ENCODE measurements around the gene ALDH1A3.
"Not testable (repeated sequence)": the region's sequence is repeated elsewhere in the genome, so short reads cannot be mapped to it uniquely, and the experiment has no call there.

Gene ALDH1A3

DNA sequence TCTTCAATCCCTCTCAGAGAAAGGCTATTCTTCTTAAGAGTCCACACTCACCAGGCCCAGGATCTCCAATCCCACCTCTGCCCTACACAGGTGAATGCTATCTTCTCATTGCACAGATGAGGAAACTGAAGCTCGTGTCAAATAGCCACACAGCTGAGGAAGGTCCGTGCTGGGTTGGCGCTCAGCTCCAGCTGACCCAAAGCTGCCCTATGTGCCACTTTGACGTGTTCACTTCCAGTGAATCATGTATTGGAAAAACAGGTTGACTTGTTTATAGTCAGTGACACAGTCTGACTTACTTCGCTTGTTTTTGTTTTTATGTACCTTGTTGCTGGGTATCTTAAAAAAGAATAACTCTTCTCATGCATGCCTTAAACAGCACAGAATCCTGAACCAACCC is 32.4 kb upstream of the ALDH1A3 start:
- Histone ChIP-seq H3K36me3 (ENCODE audit: control insufficient read depth, insufficient read depth, low read length) (no peaks in the 10 kb centered on the region), H3K4me3 (ENCODE audit: low read length) (no peak overlapping the region), H3K9ac (ENCODE audit: low read length) (no peak overlapping the region), H3K9me3 (ENCODE audit: control insufficient read depth, low read length) (no peaks in the 10 kb centered on the region), H3K4me1 (ENCODE audit: control insufficient read depth, insufficient read depth, low read length) (peaks cover 7% of the 10 kb centered on the region), H3K27me3 (ENCODE audit: control insufficient read depth, insufficient read depth, low read length) (no peaks in the 10 kb centered on the region)

GRCh38 chr15:100849021-100849854 is 30.4 kb upstream of the ALDH1A3 start:
- Histone ChIP-seq H3K9ac (ENCODE audit: low read length) (peak overlapping the region; percentile 34), H3K4me1 (ENCODE audit: control insufficient read depth, insufficient read depth, low read length) (peaks cover 7% of the 10 kb centered on the region), H3K36me3 (ENCODE audit: control insufficient read depth, insufficient read depth, low read length) (no peaks in the 10 kb centered on the region), H3K4me3 (ENCODE audit: low read length) (peak overlapping the region; percentile 17), H3K27me3 (ENCODE audit: control insufficient read depth, insufficient read depth, low read length) (no peaks in the 10 kb centered on the region), H3K9me3 (ENCODE audit: control insufficient read depth, low read length) (no peaks in the 10 kb centered on the region)

DNA sequence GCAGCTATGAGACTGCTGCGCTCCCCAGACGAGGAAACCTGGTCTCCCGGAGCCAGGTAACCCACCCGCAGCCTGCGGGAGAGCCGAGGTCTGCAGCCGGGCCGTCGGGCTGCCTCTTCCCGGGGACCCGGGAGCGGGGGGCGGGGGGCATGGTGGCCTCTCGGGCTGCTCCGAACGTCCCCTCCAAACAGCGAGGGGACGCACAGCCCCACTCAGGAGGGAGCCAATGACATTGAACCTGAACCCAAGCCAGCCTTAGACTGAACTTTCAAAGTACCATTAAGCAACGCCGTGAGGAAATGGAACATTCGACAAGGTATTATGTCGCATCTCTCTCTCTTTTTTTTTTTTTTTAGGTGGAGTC is 29.8 kb upstream of the ALDH1A3 start:
- Histone ChIP-seq H3K36me3 (ENCODE audit: control insufficient read depth, insufficient read depth, low read length) (no peaks in the 10 kb centered on the region), H3K9me3 (ENCODE audit: control insufficient read depth, low read length) (no peaks in the 10 kb centered on the region), H3K4me1 (ENCODE audit: control insufficient read depth, insufficient read depth, low read length) (peaks cover 7% of the 10 kb centered on the region), H3K9ac (ENCODE audit: low read length) (peak overlapping the region; percentile 34), H3K4me3 (ENCODE audit: low read length) (peak overlapping the region; percentile 17), H3K27me3 (ENCODE audit: control insufficient read depth, insufficient read depth, low read length) (no peaks in the 10 kb centered on the region)

GRCh38 chr15:100851428-100852015 is 28.1 kb upstream of the ALDH1A3 start:
- H3K4me1 ChIP-seq (ENCODE audit: control insufficient read depth, insufficient read depth, low read length); H3K36me3 ChIP-seq (ENCODE audit: control insufficient read depth, insufficient read depth, low read length); H3K27me3 ChIP-seq (ENCODE audit: control insufficient read depth, insufficient read depth, low read length); H3K4me3 ChIP-seq (ENCODE audit: low read length); H3K9me3 ChIP-seq (ENCODE audit: control insufficient read depth, low read length); H3K9ac ChIP-seq (ENCODE audit: low read length): not testable (repeated sequence)

GRCh38 chr15:100852630-100853029 is 27.0 kb upstream of the ALDH1A3 start:
- Histone ChIP-seq H3K9ac (ENCODE audit: low read length) (no peak overlapping the region), H3K27me3 (ENCODE audit: control insufficient read depth, insufficient read depth, low read length) (no peaks in the 10 kb centered on the region), H3K4me3 (ENCODE audit: low read length) (no peak overlapping the region), H3K36me3 (ENCODE audit: control insufficient read depth, insufficient read depth, low read length) (no peaks in the 10 kb centered on the region), H3K4me1 (ENCODE audit: control insufficient read depth, insufficient read depth, low read length) (peaks cover 7% of the 10 kb centered on the region), H3K9me3 (ENCODE audit: control insufficient read depth, low read length) (no peaks in the 10 kb centered on the region)

GRCh38 chr15:100853676-100854440 is 25.8 kb upstream of the ALDH1A3 start:
- H3K36me3 ChIP-seq (ENCODE audit: control insufficient read depth, insufficient read depth, low read length): no peaks in the 10 kb centered on the region
- no peaks in the 10 kb centered on the region for H3K9me3 ChIP-seq (ENCODE audit: control insufficient read depth, low read length)
- H3K4me1 ChIP-seq (ENCODE audit: control insufficient read depth, insufficient read depth, low read length): peaks cover 7% of the 10 kb centered on the region
- no peak overlapping the region for H3K9ac ChIP-seq (ENCODE audit: low read length)
- H3K27me3 ChIP-seq (ENCODE audit: control insufficient read depth, insufficient read depth, low read length): no peaks in the 10 kb centered on the region
- H3K4me3 ChIP-seq (ENCODE audit: low read length): no peak overlapping the region

- H3K27me3 ChIP-seq (ENCODE audit: control insufficient read depth, insufficient read depth, low read length): no peaks in the 10 kb centered on the region
- no peaks in the 10 kb centered on the region for H3K9me3 ChIP-seq (ENCODE audit: control insufficient read depth, low read length)
- H3K4me3 ChIP-seq (ENCODE audit: low read length): no peak overlapping the region
- no peaks in the 10 kb centered on the region for H3K36me3 ChIP-seq (ENCODE audit: control insufficient read depth, insufficient read depth, low read length)
- no peak overlapping the region for H3K9ac ChIP-seq (ENCODE audit: low read length)
- no peaks in the 10 kb centered on the region for H3K4me1 ChIP-seq (ENCODE audit: control insufficient read depth, insufficient read depth, low read length)
These were observed 22.8 kb upstream of the ALDH1A3 start for GRCh38 chr15:100856867-100857266.

DNA sequence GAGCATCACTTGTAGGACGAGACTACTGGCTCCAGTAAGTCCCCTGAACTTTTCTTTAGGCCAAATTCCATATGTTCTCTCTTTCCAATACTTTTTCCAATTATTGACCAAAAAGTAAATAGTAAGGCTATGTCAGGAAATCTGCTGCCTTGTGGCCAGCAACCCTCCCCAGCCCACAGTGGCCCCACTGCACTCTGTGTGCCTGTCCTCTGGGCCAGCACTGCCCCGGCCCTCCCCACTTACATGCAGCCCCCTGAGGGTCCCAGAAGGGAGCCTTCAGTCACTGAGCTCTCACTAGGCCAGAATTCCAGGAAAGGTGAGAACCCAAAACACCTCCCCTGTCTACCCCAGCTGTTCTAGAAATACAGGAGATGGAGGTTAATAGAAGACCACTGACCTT is 21.3 kb upstream of the ALDH1A3 start:
- no peaks in the 10 kb centered on the region for H3K9me3 ChIP-seq (ENCODE audit: control insufficient read depth, low read length)
- no peaks in the 10 kb centered on the region for H3K36me3 ChIP-seq (ENCODE audit: control insufficient read depth, insufficient read depth, low read length)
- H3K4me3 ChIP-seq (ENCODE audit: low read length): no peak overlapping the region
- H3K9ac ChIP-seq (ENCODE audit: low read length): no peak overlapping the region
- no peaks in the 10 kb centered on the region for H3K27me3 ChIP-seq (ENCODE audit: control insufficient read depth, insufficient read depth, low read length)
- H3K4me1 ChIP-seq (ENCODE audit: control insufficient read depth, insufficient read depth, low read length): no peaks in the 10 kb centered on the region

DNA sequence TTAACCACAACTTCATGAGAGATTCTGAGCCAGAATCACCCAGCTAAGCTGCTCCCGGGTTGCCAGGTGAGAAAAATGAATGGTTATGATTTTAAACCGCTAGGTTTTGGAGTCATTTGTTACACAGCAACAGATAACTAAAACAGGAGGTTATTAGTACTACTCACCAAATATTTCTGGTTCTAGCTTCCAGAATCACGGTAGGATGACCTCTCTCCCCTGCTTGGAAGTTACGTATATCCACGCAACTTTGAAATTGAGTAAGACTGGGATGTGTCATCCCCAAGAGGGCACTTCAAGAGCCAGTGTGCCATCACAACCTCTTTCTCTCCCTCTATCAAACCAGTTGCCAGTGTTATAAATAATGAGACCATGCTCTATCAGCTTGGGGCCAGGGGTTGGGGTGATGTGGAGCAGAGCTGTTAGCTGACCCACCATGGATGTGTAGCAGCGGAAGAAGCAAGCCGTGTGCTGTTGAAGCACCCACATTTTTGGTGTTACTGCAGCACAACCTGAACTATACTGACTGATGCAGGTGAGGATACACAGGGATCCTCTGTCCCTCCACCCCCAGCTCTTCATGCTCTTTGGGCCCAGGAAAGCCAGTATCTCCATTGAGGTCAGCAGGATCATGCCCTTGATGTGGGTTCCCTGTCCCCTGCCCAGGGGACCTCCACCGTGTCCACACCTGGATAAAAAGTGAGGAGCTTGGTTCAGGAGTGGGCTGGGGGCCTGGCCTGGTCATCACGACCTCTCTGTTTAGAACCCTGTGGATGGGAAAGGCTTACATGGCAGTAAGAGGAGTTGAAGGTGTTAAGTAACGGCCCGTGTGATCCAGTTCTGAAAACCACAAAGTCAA is 19.4 kb upstream of the ALDH1A3 start:
- Histone ChIP-seq H3K36me3 (ENCODE audit: control insufficient read depth, insufficient read depth, low read length) (no peaks in the 10 kb centered on the region), H3K4me3 (ENCODE audit: low read length) (no peak overlapping the region), H3K9me3 (ENCODE audit: control insufficient read depth, low read length) (no peaks in the 10 kb centered on the region), H3K9ac (ENCODE audit: low read length) (no peak overlapping the region), H3K4me1 (ENCODE audit: control insufficient read depth, insufficient read depth, low read length) (no peaks in the 10 kb centered on the region), H3K27me3 (ENCODE audit: control insufficient read depth, insufficient read depth, low read length) (no peaks in the 10 kb centered on the region)

DNA sequence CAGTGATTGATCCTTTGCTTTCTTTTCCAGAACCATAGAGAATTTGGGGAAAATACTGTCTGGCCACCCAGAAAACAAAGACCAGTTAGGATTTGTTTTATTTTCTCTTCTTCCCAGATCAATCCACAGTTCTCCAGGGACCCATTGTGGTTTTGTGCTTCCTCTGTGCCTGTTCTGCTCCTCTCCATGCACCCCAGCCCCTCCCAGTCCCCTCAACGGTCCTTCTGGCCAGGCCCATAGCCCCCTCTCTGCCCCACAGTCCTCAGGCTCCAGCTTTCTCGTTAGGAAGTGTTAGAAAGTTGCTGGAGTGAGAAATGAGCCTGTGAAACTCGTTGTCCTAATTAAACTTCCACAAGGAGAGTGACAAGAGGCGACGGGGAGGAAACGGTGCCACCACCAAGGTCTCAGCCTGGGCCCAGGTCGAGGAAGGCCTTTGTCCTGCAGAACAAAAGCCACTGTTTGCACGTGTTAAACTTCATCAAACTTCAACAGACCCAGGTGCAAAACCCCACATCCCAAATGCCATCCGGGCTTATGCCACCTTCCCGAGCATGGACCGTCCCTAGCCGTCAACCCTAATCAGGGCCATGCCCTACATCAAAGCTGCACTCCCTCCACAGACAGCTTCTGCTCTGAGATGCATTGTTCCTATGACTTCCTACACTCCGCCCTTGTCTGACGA is 18.7 kb upstream of the ALDH1A3 start:
- no peak overlapping the region for H3K9ac ChIP-seq (ENCODE audit: low read length)
- no peaks in the 10 kb centered on the region for H3K4me1 ChIP-seq (ENCODE audit: control insufficient read depth, insufficient read depth, low read length)
- H3K9me3 ChIP-seq (ENCODE audit: control insufficient read depth, low read length): no peaks in the 10 kb centered on the region
- no peak overlapping the region for H3K4me3 ChIP-seq (ENCODE audit: low read length)
- H3K36me3 ChIP-seq (ENCODE audit: control insufficient read depth, insufficient read depth, low read length): no peaks in the 10 kb centered on the region
- H3K27me3 ChIP-seq (ENCODE audit: control insufficient read depth, insufficient read depth, low read length): no peaks in the 10 kb centered on the region

DNA sequence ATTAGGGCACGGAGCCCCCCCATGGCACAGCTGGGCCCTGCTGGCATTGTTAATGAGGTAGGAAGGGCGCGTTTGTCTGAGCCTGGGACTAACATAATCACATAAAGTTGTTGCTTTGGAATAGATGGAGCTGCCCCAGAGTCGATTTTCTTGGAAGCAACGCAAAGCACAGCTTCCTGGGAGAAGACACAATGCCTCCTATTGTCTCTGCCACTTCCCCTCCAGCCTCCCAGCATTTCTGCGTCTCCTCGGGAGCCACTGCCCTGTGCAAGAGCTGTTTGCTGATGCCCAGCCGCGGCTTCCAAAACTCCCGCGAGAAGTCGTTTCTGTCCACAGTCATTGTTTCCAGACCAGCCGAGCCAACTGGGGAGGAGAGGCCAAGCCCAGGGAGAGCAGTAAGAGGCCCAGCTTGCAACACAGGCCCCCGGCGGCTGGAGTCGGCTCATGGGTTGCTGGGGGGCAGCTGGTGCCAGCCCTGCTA is 18.1 kb upstream of the ALDH1A3 start:
- Histone ChIP-seq H3K9me3 (ENCODE audit: control insufficient read depth, low read length) (no peaks in the 10 kb centered on the region), H3K4me1 (ENCODE audit: control insufficient read depth, insufficient read depth, low read length) (no peaks in the 10 kb centered on the region), H3K36me3 (ENCODE audit: control insufficient read depth, insufficient read depth, low read length) (no peaks in the 10 kb centered on the region), H3K4me3 (ENCODE audit: low read length) (no peak overlapping the region), H3K9ac (ENCODE audit: low read length) (no peak overlapping the region), H3K27me3 (ENCODE audit: control insufficient read depth, insufficient read depth, low read length) (no peaks in the 10 kb centered on the region)

Data from mucosa of stomach (tissue), 1 donor.